A204.1 (cell line): ENCODE results near the gene SNX24.
"Not testable (repeated sequence)": the region's sequence is repeated elsewhere in the genome, so short reads cannot be mapped to it uniquely, and the experiment has no call there.

Experiments
- FAIRE-seq: peaks from 2 replicates; lab custom pipeline; 2012; peaks lifted over from hg19 to GRCh38; lab: Jason Lieb, UNC

Gene SNX24, protein sequence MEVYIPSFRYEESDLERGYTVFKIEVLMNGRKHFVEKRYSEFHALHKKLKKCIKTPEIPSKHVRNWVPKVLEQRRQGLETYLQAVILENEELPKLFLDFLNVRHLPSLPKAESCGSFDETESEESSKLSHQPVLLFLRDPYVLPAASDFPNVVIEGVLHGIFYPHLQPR

DNA sequence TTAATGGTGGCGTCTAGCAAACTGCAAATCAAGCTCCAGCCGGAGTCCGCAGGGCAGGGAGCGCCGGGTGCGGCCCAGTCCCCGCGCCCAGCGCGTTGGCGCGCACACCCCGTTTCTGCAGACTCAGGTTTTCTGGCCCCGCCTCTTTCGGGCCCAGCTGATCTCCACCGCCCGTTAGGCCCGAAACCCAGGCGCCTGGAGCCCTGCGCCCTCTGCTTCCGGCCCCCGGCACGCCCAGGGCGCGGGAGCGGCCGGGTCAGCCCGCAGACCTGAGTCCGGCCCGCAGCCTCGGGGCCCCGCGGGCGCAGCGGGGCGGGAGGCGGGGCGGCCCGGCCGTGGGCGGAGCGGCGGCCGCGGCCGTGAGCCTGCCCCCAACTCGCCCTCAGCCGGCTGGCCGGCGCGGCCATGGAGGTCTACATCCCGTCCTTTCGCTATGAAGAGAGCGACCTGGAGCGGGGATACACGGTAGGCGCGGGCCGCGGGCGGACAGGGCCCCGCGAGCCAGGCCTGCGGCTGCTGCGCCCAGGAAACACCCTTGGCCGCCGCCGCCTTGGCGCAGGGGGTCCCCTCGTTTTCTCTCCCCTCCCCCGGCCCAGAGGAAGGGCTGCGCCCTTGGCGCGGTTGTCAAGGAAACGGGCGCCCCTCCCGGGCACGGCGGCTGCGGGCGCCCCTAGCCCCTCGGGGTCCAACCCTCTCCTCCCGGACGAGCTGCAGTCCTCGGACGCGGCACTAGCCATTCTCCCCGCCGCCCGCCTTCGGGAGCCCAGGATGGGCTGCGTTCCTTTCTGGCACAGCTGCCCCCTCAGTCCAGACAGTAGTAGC is at the start of gene SNX24:
TSS of gene SNX24 (plus strand) at position 385 of the 822 bp plus-strand sequence. CDS start at position 406, 21 bp downstream.
- no peak for FAIRE-seq

DNA sequence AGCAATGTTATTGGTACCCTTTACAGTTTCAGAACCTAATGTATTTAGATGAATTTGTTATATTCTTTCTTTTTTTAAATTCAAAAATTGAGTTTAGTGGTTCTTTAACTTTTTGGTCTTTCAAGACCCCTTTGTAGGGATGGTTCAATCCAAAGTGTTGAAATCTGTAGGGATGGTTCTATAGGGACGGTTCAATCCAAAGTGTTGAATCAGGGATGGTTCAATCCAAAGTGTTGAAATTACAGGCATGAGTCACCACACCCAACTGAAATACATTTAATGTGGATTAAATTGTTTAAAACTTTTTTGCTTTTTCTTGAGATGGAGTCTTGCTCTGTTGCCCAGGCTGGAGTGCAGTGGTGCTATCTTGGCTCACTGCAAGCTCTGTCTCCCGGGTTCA is 39.9 kb upstream of the SNX24 start:
- no peak for FAIRE-seq

DNA sequence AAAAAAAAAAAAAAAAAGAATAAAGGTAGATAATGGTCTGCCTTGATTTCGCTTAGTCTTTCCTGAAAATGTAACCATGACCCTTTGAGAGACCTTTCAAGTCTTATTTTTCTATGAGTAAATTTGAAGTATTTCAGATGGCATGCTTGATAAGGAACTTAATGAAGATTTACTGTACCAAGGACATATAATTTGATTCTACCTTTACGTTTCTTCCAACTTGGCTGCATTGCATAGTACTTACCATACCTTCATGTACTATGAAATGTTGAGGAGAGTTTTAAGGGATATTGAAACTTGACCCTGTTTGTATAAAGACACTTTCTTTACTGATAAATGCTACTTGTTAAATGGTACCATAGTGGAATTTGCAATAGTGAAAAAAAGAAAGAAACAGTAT is 35.0 kb upstream of the SNX24 start:
- FAIRE-seq, result no peak

DNA sequence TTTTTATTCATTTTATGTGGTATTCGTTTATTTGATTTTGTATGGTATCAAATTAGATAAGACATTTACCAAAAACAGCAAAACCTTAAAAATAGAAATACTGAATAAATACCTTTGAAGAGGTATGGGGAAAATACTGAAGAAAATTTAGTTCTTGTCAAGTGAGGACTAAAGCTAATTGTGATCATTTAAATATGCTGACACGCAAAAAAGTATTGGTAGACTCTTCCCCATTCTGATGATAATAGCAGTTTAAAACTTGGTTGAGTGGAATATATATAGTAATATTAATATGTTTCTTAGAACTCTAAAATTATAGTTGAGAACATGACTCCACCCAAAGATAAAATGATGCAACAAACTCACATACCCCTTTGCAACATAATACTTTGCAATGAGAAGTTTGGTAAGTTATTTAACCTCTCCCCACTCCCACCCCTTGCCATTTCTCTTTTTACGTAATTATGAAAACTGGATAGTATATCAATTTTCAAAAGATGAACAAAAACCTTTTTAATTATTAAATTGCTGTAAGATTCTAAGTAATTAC is 30.1 kb upstream of the SNX24 start:
- FAIRE-seq, result no peak

DNA sequence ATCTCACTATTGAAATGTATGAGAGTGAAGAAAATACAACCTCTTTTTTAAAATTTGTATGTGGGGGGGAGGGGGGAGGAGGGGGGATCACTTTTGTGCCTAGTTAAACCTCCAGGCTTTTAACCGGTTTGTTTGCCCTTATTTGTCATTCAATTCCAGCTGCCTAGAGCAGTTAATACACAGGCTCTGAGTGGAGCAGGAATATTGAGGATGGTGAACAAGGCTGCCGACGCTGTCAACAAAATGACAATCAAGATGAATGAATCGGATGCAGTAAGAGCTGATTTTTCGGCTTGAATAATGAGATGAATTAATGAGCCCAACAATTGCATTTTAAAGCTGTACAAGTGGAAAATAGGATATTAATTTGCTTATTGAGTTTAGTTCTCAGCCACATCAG is 28.7 kb upstream of the SNX24 start:
- no peak for FAIRE-seq

DNA sequence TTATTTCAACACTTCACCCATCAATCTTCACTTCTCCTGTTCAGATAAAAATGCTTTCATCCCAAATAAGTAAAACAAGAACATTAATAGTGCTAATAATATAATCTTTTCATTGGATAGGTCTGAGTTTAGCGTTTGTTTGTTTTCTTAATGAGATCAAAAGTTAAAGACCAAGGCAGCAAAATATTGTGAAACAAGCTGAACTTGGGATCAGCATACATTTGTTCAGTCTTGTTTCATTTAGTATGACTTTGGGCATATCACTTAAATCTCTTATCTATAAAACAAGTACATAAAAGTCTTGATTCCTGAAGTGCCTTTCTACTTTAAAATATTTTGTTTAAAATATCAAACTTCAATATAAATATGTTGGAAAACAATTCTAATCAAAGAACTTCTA is 13.4 kb upstream of the SNX24 start:
- FAIRE-seq, result no peak

DNA sequence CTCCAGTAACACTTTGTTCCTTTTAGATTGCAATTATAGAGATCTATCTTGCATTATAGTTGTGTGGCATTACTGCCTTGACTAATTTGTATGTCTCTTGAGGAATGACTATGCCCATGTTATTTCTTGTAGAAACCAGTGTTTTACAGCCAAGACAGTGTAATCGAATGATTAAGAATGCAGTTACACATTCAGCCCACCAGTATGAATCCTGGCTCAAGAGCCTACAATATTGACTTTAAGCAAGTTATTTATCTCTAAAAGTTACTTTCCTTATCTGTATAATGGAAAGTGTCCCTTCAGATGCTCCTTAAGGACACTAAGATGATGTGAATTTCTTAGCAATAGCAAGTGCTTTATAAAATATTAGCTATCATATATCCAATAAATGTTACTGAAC is 9.7 kb upstream of the SNX24 start:
- FAIRE-seq, result no peak

DNA sequence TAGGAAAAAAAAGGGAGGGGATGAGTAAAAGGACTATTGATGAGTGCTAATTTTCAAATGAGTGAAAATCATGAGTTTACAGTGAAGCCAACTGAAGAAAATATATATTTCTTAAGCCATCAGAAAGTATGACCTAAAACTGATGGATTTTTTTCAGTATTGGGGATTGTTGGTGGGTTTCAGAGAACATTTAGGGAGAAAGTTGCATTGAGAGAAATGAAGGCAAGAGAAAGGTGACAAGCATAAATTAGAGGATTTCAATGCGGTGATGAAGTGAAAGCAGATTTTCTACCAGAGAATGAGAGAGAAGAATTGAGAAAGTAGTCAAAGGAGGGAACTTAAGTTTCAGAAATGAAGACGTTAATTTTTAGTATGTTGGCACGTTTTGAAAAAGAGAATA is 8.5 kb upstream of the SNX24 start:
- no peak for FAIRE-seq

DNA sequence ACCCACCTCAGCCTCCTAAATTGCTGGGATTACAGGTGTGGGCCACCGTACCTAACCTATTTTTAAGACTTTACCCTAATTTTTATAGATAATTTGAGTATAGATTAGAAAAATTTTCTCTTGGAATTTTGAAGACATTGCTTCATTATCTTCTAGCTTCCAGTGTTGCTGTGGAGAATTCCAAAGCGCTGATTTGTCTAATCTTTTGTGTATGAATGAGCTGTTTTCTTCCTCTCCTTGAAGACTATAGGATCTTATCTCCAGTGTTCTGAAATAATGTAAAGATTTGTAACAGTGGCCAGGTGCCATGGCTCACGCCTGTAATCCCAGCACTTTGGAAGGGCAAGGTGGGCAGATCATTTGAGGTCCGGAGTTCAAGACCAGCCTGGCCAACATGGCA is 5.7 kb upstream of the SNX24 start:
- FAIRE-seq, result no peak

DNA sequence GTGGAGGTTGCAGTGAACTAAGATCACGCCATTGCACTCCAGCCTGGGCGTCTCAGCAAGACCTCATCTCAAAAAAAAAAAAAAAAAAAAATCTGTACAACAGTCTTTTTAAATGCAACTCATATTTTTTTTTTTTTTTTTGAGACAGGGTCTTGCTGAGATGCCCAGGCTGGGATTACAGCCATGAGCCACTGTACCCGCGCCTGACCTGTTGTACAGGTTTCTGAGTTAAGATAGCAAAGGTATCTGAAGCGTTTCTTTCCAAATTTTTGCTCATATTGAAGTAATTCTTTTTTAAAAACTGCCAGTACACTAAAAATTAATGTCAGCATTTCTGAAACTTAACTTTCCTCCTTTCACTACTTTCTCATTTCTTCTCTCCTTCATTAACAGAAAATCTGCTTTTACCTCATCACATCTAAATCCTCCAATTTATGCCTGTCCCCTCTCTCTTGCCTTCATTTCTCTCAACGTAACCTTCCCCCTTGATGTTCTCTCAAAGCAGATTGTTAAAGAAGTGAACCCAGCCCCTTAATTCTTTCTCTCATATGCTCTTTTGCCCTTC is 3.3 kb upstream of the SNX24 start:
- FAIRE-seq, result no peak

DNA sequence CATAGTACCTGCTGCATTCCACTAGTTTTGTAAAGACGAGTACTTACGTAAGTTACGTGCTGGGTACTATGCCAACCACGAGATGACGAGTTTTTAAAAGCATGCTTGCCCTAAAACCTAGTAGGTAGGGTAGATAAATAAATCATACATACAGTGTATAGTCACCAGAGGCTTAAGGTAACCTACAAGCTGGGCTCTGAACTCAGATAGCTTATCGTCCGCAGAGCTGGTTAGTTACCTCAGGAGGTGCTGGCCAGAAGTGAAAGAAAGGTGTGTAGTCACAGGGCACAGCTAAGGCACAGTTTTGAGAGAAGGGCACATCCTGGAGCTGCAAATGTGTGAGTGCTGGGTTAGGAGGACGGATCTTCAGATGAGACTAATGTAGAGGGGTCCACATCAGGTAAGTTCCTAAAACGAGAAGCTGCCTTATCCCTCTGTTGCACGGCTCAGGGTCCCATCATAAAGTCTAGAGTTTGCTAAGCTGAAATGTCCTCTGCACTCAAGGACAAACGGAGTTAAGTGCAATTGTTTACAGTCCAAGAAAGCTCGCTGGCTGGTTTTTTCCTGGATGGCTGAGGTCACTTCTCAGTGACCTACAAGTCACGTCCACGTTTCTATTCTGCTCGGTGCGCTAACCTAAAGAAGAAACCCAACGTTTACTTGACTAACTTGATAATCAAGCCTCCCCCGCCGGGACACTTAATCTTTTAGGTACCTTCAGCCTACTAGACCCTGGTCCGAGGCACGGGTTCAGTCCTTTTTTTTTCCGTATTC is 1.1 kb upstream of the SNX24 start:
- FAIRE-seq, result no peak

DNA sequence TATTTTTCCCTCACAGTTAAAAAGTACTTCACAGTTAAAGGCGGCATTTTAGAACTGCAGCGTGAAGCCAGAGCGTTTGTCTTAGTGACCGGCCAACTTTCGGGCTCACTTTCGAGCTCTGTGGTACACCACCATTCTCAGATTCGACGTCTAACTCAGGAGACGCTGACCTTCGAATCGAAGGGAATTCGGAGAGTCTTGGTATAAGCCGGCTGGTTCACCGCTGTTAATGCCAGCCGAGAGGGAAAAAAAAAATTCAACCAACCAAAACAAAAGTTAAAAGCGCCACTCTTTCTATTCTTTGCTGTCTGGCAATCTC is 544 bp upstream of the SNX24 start:
- FAIRE-seq, result no peak

DNA sequence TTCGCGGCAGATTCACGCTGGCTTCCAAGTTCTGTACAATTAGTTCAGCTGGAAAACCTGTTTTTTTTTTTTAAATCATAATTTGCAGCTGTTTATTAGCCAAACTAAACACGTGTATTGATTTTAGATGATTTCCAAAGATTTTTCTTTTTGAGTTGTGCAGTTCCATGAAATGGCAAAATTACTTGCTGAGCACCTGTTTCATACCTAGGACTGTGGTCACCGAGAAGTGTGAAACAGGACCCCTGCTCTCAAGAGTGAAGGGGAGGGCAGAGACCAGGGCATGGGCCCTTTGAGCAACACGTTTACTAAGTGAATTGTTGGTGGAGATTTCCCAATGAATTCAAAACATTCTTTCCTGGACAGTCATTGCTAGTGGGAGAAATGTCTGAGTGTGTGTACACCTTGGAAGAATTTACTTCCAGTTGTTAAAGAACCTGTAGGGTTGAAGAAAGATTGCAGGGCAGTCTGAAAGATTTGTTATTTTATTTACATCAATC is 688 bp downstream of the SNX24 start:
- no peak for FAIRE-seq

DNA sequence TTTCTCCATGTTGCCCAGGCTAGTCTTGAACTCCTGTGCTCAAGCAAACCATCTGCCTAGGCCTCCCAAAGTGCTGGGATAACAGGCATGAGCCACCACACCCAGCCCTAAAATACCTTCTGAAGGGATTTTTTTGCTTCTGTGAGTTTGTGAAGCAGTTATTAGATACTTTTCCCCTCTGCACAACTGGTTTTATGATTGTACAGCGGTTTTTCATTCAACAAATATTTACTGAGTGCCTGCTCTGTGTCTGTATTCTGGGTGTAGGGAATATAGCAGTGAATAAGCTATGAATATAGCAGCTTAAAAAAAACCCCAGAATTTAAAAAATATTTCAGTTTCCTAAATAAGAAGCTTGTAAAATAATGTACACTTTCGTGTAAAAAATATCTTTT is 2.3 kb downstream of the SNX24 start:
- no peak for FAIRE-seq

DNA sequence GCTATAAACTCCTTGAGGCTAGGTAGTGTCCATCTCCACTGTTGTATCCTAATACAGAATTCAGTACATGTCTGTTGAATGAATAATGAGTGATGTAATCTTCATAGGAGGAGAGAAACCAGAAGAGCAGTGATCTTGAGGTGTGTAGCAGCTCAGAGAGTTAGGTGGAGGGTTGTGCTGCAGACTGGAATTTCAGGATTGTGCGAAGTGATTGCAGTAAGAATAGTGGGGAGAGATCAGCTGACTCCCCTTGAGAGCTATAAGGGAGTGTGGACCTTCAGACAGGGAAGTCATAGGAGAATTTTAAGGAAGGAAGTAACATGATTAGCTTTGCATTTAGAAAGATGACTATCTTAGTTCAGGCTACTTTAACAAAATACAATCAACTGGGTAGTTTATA is 4.4 kb downstream of the SNX24 start:
- FAIRE-seq, result no peak

DNA sequence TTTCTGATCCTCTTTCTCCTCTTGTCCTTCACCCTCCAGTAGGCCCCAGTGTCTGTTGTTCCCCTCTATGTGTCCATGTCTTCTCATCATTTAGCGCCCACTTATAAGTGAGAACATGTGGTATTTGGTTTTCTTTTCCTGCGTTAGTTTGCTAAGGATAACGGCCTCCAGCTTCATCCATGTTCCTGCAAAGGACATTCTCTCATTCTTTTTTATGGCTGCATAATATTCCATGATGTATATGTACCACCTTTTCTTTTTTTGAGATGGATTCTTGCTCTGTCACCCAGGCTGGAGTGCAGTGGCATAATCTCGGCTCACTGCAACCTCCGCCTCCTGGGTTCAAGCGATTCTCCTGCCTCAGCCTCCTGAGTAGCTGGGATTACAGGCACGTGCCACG is 12.1 kb downstream of the SNX24 start:
- FAIRE-seq, result not testable (repeated sequence)

DNA sequence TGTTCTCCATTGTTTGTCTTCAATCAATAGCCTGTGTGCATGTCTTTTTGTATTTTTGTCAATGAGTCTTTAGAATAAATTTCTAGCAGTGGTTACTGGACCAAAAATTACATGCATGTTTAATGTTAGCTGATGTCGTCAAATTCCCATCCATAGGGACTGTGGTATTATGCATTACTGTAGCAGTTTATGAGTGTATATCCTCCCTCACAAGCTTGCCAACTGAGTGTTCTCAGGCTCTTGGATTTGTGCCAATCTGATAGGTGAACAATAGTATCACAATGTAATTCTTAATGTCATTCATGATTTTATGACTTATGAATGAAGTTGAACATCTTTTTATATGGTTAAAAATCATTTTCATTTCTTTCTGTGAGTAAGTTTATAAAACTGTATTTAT is 13.0 kb downstream of the SNX24 start:
- no peak for FAIRE-seq

DNA sequence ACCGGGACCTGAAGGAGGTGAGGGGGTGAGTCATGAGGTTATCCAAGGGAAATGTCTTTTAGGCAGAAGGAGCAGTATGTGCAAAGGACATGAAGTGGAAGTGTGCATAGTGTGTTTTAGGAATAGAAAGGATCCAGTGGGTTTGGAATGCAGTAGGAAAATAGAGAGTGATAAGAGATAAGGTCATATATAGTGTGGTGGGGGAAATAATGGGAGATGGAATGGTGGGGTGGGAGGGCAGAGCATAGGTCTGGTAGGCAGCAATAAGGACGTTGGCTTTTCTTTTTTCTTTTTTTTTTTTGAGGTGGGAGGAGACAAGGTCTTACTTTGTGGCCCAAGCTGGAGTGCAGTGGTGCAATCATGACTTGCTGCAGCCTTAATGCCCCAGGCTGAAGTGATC is 17.8 kb downstream of the SNX24 start:
- FAIRE-seq, result no peak

DNA sequence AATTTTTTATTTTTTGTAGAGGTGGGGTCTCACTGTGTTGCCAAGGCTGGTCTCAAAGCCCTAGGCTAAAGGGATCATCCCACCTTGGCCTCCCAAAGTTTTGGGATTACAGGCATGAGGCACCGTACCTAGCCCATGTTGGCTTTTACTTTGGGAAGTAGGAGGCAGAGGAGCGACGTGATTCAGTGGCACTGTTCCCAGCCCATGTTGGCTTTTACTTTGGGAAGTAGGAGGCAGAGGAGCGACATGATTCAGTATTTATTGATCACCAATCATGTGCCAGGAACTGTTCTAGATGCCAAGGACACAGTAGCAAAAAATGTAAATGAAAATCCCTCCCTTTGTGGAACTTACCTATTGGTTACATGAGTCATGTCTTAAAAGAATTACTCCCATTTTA is 18.3 kb downstream of the SNX24 start:
- no peak for FAIRE-seq

DNA sequence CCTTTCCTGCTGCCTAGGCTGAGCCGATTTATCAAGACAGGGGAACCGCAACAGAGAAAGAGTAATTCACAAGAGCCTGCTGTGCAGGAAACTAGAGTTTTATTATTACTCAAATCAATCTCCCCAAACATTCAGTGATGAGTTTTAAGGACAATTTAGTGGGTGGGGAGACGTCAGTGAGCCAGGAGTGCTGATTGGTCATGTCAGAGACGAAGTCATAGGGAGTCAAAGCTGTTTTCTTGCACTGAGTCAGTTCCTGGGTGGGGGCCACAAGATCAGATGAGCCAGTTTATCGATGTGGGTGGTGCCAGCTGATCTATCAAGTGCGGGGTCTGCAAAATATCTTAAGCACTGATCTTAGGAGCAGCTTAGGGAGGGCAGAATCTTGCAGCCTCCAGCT is 19.0 kb downstream of the SNX24 start:
- no peak for FAIRE-seq

DNA sequence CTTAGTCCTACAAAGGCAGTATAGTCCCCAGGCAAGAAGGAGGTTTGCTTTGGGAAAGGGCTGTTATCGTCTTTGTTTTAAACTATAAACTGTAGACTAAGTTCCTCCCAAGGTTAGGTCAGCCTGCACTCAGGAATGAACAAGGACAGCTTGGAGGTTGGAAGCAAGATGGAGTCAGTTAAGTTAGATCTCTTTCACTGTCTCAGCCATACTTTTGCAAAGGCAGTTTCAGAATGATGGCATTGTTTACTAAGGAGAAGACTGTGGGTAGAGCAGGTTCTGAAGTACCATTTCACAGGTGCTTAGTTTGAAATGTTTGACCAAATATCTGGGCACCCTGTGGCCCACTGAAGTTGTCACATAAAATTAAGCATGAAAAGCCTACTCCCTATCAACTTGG is 19.4 kb downstream of the SNX24 start:
- no peak for FAIRE-seq

DNA sequence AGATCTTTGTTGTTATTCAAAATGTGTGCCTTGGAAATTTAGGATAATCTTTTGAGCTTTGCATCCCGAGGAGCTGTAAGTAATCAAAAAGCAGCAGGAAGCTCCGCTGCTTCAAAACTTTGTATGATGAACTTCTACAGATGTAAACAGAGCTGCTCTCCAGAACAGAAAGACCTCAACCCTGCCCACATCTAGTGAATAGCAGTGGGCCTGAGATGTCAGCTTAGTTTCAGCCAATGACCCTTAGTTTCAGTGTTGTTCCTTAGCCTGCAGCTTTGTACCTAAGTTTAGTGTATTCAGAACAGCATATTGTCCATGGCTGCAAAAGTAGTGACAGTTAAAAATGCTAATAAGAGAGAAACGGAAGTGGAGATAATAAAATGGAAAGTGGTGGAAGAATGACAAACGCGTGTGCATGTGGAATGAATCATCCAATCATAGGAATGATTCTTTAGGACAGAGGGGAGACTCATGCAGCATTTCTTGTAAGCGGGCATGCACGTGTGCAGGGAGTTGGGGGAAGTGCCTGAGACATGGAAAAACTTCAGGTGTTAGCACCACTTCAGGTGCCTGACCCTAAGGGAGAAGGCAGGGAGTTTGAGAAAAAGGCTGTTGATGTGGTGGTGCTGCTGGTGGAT is 24.9 kb downstream of the SNX24 start:
- no peak for FAIRE-seq
